Skeletal muscle cell (primary cell): ENCODE data around the gene GPRC5C.
"Not testable (repeated sequence)": the region's sequence is repeated elsewhere in the genome, so short reads cannot be mapped to it uniquely, and the experiment has no call there.

Source experiments
- DNase-seq: peaks from one replicate; pipeline ENCODE4 v3.0.0-alpha.2; 2010; ENCODE audit warnings: low read depth
- H3K4me3 ChIP-seq: 2 replicates; pipeline ENCODE4 v1.5.1; 2011; ENCODE audit warnings: low read depth, mild to moderate bottlenecking, control low read depth, low read length, moderate library complexity

The GPRC5C gene

DNA sequence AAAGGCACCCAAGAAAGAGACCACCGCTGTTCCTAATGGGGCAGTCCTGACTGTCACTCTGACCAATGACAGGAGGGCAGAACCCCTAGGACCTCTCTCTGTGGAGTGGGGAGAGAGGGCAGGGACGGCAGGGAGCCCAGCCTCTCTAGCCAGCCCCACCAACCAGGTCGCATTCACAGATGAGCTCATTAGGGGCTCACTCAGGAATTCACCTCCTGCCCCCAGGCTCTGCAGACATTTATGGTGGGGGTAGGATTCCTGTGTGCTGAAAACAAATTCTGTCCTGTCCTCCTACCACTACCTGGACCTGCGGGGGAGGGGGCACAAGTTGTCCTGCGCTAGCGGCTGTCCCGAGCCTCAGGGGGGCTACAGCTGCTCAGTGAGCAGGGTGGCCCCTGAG, 27.7 kb upstream of the GPRC5C start:
- no peak for DNase-seq
- H3K4me3 ChIP-seq, result no peak overlapping the region

DNA sequence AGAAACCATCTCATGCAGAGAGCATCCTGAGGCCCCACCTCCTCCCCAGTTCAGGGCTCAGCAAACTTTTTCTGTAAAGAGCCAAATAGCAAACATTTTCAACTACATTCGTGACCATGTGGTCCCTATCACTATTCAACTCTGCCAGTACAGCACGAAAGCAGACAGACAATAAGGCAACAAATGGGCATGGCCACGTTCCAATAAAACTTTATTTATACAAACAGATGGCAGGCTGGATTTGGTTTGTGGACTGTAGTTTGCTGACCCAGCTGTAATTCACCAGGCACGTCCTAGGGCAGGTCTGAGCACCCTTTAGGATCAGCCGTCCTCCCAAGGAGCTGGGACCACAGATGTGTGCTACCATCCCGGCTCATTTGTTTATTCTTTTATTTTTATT, 27.1 kb upstream of the GPRC5C start:
- no peak for DNase-seq
- H3K4me3 ChIP-seq, result no peak overlapping the region

DNA sequence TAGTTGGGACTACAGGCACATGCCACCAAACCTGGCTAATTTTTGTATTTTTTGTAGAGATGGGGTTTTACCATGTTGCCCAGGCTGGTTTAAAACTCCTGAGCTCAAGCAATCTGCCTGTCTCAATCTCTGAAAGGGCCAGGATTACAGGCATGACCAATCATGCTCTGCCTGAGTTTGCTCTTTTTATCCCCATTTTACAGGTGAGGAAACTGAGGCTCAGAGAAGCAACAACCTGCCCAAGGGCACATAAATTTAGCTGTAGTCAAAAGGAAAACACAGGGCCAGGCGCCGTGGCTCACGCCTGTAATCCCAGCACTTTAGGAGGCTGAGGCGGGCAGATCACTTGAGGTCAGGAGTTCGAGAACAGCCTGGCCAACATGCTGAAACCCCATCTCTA, 26.6 kb upstream of the GPRC5C start:
- not testable (repeated sequence) for DNase-seq, H3K4me3 ChIP-seq

DNA sequence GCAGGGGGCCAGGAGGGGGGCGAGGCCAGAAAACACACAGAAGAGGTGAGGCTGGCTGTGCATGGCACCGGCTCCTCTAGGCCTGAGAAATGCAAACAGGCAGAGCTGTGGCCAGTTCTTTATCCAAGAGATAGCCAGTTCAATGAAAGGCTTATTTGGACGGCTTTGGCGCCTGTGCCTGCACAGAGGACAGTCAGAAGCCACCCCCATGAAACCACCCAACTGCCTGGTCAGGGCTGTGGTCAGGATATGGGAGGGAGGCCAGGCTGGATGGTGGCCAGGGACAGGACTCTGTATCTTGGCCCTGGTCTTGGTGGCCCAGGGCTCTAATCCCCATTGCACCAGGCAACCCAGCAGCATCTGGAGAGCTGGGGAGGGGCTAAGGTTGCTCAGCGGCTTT, 24.5 kb upstream of the GPRC5C start:
- no peak overlapping the region for H3K4me3 ChIP-seq
- DNase-seq, result no peak

DNA sequence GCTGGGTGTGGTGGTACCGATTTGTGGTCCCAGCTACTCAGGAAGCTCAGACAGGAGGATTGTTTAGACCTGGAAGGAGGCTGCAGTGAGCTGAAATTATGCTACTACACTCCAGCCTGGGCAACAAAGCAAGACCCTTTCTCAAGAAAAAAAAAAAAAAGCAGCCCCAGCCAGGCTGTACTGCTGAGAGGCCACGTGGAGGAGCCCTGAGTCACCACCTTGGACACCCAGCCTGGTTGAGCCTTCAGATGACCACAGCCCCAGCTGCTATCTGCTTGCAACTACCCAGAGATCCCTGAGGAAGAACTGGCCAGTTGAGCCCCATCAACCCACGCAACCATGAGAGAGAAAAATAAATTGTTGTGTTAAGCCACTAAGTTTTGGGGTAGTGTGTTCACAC, 23.6 kb upstream of the GPRC5C start:
- no peak for DNase-seq
- no peak overlapping the region for H3K4me3 ChIP-seq

DNA sequence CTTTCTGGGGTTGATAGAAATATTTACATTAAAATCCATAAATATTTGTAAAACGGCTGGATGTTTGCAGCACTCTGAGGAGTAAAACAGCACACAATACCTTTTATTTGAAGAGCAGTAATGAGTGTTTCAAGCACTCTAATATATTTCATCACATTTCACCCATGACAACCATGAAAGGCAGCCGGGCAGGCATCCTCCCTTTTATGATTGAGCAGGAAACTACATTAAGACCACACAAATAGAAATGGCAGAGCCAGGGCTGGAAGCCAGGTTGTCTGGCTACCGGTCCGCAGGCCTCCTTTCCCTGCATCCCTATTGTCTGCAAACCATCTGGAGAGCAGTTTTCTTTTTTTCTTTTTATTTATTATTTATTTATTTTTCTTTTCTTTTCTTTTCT, 23.1 kb upstream of the GPRC5C start:
- no peak overlapping the region for H3K4me3 ChIP-seq
- no peak for DNase-seq

DNA sequence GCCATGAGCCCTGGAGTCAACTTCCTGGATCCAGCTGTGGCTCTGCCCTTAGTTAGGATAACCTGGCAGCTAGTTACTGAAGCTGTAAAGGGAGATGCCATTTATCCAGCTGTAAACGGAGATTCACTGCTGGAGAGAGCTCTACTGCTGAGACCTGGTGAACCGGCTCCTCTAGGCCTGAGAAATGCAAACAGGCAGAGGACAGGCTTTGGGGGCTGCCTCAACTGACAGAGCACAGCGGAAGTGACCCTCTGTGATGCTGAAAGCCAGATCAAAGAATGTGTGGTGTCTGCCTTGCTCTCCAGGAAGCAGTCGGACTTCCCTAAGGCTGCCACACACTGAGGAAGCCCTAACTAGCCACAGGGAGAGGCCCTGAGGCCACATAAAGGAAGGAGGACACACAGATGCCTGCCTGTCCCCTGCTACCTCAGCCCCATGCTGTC, 21.9 kb upstream of the GPRC5C start:
- DNase-seq, result no peak
- H3K4me3 ChIP-seq, result no peak overlapping the region

DNA sequence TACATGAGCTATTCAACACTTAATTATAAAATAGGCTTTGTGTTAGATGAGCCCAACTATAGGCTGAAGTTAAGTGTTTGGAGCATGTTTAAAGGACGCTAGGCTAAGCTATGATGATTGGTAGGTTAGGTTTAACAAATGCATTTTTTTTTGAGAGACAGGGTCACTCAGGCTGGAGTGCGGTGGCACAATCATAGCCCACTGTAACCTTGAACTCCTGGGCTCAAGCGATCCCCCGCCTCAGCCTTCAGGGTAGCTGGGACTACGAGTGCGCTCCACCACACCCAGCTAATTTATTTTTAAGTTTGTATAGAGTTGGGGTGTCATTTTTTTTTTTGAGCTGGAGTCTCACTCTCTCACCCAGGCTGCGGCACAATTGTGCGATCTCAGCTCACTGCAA, 19.3 kb upstream of the GPRC5C start:
- no peak overlapping the region for H3K4me3 ChIP-seq
- DNase-seq, result no peak

DNA sequence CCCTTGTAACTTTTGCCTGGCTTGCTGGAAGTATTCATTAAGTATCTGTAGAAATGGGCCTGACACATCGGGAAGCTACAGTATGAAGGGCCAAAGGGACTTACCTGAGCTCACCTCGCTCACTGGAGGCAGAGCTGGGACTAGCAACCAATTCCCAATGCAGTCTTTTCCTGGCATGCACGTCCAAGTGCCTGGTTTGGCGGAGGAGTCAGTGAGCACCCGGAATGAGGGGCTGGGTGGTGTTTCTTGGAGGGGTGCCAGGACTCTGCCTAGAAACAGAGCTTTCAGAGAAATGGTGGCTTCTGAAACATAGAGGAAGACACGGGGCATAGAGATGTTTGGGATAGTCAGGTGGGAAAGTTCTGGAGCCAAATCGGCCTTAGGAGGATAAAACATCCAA, 18.4 kb upstream of the GPRC5C start:
- no peak for DNase-seq

DNA sequence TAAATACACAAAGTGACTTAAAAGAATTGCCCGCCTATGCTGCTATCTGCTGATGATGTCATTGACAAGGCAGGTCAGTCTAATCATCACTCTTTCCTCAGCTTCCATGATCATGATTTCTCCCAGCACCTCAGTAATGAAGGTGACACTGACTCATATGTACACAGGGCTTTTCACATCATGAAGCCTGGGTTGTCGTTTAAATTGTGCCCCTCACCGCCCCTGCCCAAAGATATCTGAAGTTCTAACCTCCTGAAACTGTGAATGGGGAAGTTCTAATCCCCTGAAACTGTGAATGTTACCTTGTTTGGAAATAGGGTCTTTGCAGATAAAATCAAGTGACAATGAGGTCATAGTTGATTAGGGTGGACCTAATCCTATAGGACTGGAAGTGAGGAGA, 17.4 kb upstream of the GPRC5C start:
- H3K4me3 ChIP-seq, result no peak overlapping the region
- DNase-seq, result no peak

More for the DNA sequence above, 18.4 kb upstream of the GPRC5C start:
- no peak overlapping the region for H3K4me3 ChIP-seq

DNA sequence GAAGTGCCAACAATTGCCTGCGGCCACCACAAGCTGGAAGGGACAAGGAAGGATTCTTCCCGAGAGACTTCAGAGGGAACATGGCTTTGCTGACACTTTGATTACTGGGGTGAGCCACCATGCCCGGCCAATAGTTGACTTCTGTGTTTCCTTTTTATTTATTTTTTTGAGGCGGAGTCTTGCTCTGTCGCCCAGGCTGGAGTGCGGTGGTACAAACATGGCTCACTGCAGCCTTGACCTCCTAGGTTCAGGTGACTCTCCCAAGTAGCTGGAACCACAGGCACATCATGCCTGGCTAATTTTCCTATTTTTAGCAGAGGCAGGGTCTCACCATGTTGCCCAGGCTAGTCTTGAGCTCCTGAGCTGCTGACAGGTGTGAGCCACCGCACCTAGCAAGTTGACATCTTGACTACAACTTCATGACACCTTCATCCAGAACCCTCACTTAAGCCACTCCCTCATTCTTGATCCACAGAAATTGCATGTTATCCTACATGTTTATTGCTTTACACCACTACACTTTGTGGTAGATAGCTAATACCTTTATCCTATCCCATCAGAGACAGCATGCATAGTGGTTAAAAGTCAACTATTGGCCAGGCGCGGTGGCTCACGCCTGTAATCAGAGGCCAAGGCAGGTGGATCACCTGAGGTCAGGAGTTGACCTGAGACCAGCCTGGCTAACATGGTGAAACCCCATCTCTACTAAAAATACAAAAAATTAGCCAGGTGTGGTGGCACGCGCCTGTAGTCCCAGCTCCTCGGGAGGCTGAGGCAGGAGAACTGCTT, 16.1 kb upstream of the GPRC5C start:
- DNase-seq, result no peak
- H3K4me3 ChIP-seq, result no peak overlapping the region

DNA sequence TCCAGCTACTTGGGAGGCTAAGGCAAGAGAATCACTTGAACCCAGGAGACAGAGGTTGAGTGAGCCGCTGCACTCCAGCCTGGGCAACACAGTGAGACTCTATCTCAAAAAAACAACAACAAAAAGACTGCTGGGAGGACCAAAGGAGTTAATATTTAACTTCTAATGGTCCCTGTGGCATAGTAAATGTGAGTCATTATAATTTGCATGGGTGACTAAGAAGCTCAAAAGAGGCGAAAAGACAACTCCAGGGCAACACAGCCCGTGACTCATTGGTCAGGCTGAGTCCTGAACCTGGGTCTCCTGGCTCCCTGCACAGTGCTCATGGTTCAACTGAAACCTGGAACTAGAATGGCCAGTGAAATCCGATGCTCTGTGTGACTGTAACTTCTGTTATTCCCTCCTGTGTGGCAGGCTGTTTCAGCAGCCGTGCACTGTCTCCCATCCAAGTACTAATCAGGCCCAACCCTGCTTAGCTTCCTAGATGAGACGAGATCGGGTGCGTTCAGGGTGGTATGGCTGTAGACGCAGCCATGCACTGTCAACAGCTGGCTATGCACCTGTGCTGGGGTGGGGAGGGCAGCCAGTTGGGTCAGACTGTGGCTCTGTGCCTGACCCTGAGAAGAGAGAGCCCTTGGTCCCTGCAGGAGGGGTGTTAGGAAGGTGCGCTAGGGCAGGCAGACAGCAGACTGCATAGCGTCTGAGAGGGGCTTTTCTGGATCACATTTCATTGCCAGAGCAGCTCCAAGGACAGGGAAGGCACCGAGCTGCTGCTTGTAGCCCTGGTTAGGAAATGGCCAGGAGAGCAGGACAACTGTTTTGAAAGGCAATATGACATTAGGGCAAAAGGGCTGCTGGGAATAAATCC, 14.5 kb upstream of the GPRC5C start:
- H3K4me3 ChIP-seq, result no peak overlapping the region
- DNase-seq, result no peak

DNA sequence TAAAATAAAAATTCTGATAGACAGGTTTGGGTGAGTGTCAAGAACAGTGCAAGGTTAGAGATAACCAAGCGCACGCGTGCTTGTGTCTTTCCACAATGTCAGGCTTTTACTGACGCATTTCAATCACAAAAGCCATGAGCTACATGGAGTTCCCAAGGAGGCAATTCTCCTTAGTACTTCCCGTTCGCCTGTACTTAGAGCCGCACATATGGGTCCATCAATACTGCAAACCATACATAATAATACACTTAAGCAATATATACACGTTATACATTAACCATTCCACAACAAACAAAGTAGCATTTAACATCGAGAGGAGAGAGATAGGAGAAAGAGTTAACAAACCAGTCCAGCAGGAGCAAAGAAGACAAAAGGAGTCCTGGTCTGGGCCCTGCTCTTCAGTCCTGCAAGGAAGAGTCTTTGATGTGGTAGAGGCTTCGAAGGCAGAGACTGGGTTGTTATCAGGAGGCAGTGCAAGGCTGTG, 11.9 kb upstream of the GPRC5C start:
- H3K4me3 ChIP-seq, result no peak overlapping the region
- no peak for DNase-seq

DNA sequence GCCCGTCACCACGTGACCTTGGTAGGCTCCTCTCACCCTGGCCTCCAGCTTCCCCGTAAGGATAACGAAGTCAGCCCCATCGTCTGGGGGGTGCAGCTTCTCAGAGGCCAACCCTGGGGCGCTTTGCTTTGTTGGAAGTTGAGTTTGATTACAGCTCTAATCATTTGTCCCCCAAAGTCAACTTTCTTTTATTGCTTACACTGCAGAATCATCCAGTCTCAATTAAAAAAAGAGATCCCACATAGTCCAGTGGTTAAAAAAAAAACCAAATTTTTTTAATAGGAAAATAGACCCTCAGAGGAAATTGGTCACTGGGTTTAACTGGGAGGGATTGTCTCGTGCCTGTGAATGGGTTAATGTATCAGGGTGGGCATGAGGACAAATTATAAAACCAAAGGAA, 7.8 kb upstream of the GPRC5C start:
- H3K4me3 ChIP-seq, result no peak overlapping the region
- no peak for DNase-seq

DNA sequence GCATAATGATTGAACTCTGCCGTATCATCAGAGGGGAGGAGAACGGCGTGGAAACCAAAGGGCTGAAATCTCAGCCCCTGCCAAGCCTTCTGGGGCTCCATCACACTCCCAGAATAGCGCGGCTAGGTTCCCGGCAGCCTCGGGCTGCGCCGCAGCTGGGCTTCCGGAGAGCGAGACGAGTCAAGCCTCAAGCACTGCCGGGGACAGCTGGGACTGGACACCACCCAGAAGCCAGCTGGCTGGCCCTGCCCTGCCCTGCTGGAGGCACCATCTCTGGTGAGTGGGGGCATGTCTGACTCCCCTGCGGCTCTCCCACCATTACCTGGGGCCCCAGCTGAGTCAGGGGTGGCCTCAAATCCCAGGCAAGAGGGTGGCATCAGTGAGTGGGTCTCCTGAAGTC, 7.2 kb upstream of the GPRC5C start:
- DNase-seq, result no peak
- no peak overlapping the region for H3K4me3 ChIP-seq

DNA sequence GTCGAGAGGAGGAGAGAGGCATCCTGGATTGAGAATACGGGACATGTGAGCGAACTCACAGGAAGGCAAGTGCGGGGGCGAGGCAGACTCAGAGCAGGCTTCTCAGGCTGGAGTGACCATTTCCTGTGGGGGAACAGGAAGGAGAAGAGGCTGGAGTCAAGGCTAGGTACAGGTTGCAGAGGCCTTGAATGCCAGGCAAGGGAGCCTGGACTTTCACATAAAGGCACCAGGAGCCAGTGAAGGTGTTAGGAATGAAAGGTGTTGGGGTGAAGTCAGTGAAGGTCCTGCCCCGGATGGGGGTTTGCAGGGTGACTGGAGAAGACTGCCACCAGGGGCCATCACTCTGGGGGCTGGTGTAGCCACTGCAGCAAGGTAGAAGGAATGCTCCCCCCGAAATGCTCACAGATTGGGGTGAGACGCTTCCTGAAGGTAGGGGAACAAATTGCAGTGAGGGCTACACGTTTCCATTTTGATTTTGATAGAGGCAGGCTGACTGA, 5.3 kb upstream of the GPRC5C start:
- DNase-seq, result no peak
- no peak overlapping the region for H3K4me3 ChIP-seq

DNA sequence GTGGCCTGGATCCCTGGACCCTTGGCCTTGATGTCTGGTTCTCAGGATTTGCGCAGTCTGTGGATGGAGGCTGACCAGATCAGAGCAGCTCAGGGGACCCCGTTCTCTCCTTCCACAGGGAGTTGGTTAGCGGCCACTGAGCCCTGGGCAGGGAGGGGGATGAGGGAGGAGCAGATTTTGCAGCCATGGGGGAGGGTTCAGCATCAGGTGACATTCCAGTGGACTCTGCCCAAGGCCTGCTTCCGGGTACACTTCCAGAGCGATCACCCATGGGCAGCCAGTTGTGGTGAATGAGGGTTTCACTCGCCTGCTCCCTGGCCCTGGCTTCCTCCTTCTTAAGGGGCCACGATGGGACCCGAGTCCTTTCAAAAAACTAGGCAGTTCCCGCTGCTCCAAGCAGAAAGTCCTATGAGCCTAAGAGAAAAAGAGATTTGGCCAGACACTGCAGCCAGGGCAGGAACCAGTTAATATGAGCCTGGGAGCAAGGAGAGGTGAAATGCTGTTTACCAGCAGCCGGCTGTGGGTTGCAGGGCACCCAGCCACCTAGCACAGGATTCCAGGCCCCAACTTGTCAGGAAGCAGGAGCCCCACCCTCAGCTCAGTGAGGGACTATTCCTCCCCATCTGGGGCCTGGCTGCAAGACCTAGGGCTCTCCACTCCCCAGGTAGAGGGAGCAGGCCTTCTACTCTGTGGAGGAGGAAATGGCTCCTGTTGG, 4.7 kb upstream of the GPRC5C start:
- no peak overlapping the region for H3K4me3 ChIP-seq
- DNase-seq, result no peak

DNA sequence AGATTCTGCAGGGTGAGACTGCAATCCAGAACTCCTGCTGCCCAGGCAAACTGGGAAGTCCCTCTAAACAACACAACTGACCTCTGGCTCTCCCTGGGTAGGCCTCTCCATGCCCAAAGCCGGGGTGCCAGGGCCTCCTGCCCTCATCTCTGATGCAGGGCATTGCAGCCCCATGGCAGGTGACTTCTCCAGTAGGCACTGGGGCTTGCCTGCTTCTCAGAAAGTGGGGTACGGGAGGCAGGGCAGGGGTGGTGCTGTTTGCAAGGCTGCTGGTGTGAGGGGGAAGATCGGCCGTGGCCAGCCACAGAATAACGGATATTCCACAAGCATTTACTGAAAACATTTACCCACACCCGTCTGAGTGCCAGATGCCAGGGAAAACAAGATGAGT, 4.1 kb upstream of the GPRC5C start:
- H3K4me3 ChIP-seq, result no peak overlapping the region
- no peak for DNase-seq

DNA sequence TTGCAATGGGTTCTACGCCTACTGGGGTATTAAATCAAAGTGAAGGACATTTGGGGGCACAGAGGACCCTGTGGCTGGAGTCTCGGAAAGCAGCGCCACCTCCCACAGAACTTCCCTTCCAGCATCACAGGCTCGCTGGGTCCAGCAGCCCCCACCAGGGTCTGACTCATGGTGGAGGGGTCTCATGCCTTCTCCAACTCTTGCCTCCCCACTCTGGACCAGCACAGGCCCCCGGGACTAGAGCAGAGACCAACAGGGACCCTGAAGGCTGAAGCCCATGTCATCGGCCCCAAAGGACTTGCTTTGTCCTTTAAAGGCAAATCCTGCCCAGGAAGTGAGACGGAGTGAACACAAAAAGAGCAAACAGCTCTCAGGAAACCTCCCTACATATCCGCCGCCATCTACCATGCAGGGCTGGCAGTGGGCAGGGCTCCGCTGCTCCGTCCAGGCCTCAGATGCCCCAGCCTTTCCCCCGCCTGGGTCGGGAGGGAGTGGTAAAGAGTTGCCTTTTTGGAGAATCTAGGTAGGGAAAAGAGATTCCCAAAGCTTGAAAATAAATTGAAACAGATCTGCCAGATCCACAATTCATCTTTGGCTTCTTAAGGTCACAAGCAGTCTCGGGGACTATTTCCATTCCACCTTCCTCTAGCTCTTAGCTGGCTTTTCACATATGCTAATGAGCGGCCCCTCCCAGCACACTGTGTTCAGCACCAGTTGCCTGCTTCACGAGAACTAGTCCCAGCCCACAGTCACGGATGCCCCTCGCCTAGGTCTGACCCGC, 2.1 kb upstream of the GPRC5C start:
- no peak overlapping the region for H3K4me3 ChIP-seq
- DNase-seq, result no peak
